ENCODE measurements around the gene SSPN. TPM values are rescaled to one million over a fixed set of nuclear protein-coding genes. Genes with fewer than 3 reads are reported as not detected.

SSPN gene, protein sequence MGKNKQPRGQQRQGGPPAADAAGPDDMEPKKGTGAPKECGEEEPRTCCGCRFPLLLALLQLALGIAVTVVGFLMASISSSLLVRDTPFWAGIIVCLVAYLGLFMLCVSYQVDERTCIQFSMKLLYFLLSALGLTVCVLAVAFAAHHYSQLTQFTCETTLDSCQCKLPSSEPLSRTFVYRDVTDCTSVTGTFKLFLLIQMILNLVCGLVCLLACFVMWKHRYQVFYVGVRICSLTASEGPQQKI
- 0.25 to 0.61 TPM (median 0.48 TPM) in 5 replicates for total RNA-seq (2022; extraction: Qiagen RNA extraction; ENCODE audit: low read depth)

DNA sequence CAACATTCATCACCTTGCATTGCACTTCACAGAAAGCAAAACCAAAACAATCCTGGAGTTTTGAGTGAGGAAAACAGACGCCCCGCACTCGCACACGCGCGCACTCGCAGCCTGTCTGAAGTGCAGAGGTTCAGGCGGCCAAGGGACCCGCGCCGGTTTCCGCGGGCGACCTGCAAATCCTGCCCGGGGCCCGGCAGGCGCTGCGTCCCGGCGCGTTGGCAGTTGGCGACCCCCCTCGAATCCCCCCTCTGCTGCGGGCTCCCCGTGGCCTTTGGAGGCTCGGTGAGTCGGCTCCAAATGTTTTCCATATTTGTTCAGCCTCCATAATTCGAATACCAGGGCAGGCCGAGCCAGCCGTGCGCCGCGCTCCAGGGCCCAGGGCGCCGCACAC lies at the start of gene SSPN:
Gene SSPN, plus strand, starts transcription at position 324 of the 391 bp plus-strand sequence. CDS start 100 bp downstream, outside the sequence.

Other genes with a start within 250 kb of the SSPN start
- 6.8 to 12.3 TPM (median 10.4 TPM) in 5 replicates for gene RASSF8, start 236.9 kb upstream of the SSPN start, total RNA-seq (2022; extraction: Qiagen RNA extraction; ENCODE audit: low read depth)
- 0.63 to 1.9 TPM (median 1.2 TPM) in 5 replicates for gene BHLHE41, start 70.5 kb upstream of the SSPN start, total RNA-seq (2022; extraction: Qiagen RNA extraction; ENCODE audit: low read depth)

Data from A549 treated with DMSO at 1 μM for 4 hours (cell line).